Vagina (tissue), 2 donors: ENCODE measurements around the gene CPLX1.

ENCODE experiments used
- POLR2A ChIP-seq, 2 donors: fragments of 450-650 bp; IDR thresholded peaks; one replicate each; pipeline ENCODE4 v1.6.1; 2017; ENCODE audit warnings: antibody characterized with exemption in 2 of 2, mild to moderate bottlenecking in 2 of 2, moderate library complexity in 2 of 2
- TF ChIP-seq, protein P1 (sequence below), 3 experiments: fragments of 450-650 bp in 2 of 3; fragments of 200-600 bp in 1 of 3; sonication (generic) in 1 of 3; IDR thresholded peaks; one replicate each; pipeline ENCODE4 v1.5.1; 2017 to 2019; ENCODE audit warnings: antibody characterized with exemption in 3 of 3, mild to moderate bottlenecking in 2 of 3, moderate library complexity in 2 of 3

DNA sequence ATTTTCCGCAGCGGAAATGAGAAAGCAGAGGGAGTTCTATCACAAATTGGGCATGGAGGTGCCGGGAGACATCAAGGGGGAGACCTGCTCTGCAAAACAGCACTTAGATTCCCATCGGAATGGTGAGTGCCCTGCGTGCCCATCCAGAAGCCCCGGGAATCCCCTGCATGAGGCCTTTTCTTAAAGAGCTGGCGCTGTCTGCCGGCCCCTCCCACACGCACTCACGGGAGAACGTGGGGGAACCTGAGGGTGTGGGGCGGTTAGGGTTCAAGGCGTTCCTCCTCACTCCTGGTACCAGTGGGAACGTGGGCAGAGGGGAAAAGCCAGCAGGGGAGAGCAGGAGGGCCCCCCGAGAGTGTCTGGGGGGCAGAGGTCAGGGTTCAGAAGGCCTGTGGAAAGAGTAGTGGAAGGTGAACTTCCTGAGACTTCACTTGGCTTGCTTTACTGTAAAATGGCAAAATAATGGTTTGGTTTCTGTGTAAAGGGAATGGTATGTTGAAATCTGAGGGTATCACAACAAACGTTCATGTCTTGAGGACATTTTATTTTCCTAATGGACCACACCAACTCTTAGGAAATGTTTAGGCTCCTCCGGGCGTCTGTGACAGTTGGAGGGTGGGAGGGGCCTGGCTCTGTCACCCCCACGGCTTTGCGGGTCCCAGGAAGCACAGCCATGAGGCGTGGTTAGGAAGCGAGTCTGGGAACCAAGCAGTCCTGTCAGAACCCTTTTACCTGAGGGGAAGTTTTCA is 82.3 kb downstream of the CPLX1 start:
- no peak for TF ChIP-seq POLR2A (IDR thresholded peaks at IDR 0.05)
- TF ChIP-seq, protein P1, sequence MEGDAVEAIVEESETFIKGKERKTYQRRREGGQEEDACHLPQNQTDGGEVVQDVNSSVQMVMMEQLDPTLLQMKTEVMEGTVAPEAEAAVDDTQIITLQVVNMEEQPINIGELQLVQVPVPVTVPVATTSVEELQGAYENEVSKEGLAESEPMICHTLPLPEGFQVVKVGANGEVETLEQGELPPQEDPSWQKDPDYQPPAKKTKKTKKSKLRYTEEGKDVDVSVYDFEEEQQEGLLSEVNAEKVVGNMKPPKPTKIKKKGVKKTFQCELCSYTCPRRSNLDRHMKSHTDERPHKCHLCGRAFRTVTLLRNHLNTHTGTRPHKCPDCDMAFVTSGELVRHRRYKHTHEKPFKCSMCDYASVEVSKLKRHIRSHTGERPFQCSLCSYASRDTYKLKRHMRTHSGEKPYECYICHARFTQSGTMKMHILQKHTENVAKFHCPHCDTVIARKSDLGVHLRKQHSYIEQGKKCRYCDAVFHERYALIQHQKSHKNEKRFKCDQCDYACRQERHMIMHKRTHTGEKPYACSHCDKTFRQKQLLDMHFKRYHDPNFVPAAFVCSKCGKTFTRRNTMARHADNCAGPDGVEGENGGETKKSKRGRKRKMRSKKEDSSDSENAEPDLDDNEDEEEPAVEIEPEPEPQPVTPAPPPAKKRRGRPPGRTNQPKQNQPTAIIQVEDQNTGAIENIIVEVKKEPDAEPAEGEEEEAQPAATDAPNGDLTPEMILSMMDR (IDR thresholded peaks at IDR 0.05) = no peak
